SK-N-SH (cell line): ENCODE measurements around the gene FAM9B.

Source experiments
- CTCF ChIP-seq: fragments of 200-600 bp; sonication (generic); IDR thresholded peaks from 2 replicates; pipeline ENCODE4 v1.6.1; 2017; ENCODE audit warnings: antibody characterized with exemption, mild to moderate bottlenecking, moderate library complexity
- FOXM1 ChIP-seq: IDR thresholded peaks from 2 replicates; pipeline ENCODE4 v1.4.0; 2012; ENCODE audit warnings: low read depth, mild to moderate bottlenecking
- GATA2 ChIP-seq: sonication (generic); formaldehyde crosslinking; IDR thresholded peaks from 2 replicates; pipeline ENCODE4 v1.5.0; 2020; ENCODE audit warnings: mild to moderate bottlenecking, missing genetic modification reagents
- IRF3 ChIP-seq: fragments of 150-350 bp; IDR thresholded peaks from 2 replicates; pipeline ENCODE4 v1.6.1; 2016; ENCODE audit warnings: mild to moderate bottlenecking, low read depth, low read length
- JUND ChIP-seq: IDR thresholded peaks from 2 replicates; pipeline ENCODE4 v1.4.0; 2012
- MEF2A ChIP-seq: IDR thresholded peaks from 2 replicates; pipeline ENCODE4 v1.4.0; 2012; ENCODE audit warnings: low read depth, borderline replicate concordance
- NRF1 ChIP-seq: IDR thresholded peaks from 2 replicates; pipeline ENCODE4 v1.6.1; 2012; ENCODE audit warnings: low read depth, mild to moderate bottlenecking, low read length
- RFX5 ChIP-seq: IDR thresholded peaks from 2 replicates; pipeline ENCODE4 v1.6.1; 2012; ENCODE audit warnings: mild to moderate bottlenecking, improper control_type of control experiment, low read length
- TCF12 ChIP-seq: IDR thresholded peaks from 2 replicates; pipeline ENCODE4 v1.4.0; 2012
- TEAD4 ChIP-seq: IDR thresholded peaks from 2 replicates; pipeline ENCODE4 v1.4.0; 2012; ENCODE audit warnings: mild to moderate bottlenecking, borderline replicate concordance; ENCODE audit not compliant: insufficient read depth
- YY1 ChIP-seq: IDR thresholded peaks from 2 replicates; pipeline ENCODE4 v1.4.0; 2012; ENCODE audit warnings: low read depth, mild to moderate bottlenecking

DNA sequence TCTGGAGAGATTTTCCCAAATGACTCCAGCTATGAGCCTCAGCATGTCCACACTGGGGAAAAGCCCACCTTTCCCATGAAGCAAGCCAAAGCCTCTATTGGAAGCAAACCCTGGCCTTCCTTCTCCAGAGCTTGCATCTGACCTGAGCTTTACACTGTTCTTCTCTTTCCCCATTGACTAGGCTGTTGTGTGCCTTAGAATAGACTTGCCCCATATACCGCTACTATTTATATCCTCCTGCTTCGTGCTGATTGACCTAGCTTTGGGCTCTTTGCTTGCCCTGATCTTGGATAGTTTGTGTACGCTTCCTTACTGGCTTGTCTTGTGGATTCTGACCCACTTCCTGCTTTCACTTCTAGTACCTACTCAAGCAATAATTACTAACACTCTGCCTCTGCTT, 30.9 kb downstream of the FAM9B start:
- no peak for TF ChIP-seq TCF12
- TF ChIP-seq YY1, result no peak
- TF ChIP-seq FOXM1, result no peak
- TF ChIP-seq IRF3, result no peak
- TF ChIP-seq JUND, result no peak
- no peak for TF ChIP-seq RFX5
- TF ChIP-seq NRF1, result no peak
- TF ChIP-seq CTCF, result no peak
- TF ChIP-seq MEF2A, result no peak
- no peak for TF ChIP-seq TEAD4
- TF ChIP-seq GATA2 (CRISPR knock-in tag), result no peak
